Measurements from ENCODE around the gene OR11A1.

Gene OR11A1

GRCh38 chr6:29501106-29501505, 44.2 kb upstream of the OR11A1 start:
- no peak overlapping the region for H3K27ac ChIP-seq
- ChIA-PET POLR2A (ENCODE audit: low non-redundant PET) (no interaction called here), CTCF (no interaction called here)
- TF ChIP-seq CTCF (conservative IDR thresholded peaks at IDR 0.05; ENCODE audit: low read depth), result no peak
- no peak for DNase-seq (ENCODE audit: low spot score)

- no peak overlapping the region for H3K27ac ChIP-seq
- ChIA-PET POLR2A (ENCODE audit: low non-redundant PET) (no interaction called here), CTCF (no interaction called here)
- no peak for DNase-seq (ENCODE audit: low spot score)
- no peak for TF ChIP-seq CTCF (conservative IDR thresholded peaks at IDR 0.05; ENCODE audit: low read depth)
These were observed 43.7 kb upstream of the OR11A1 start for GRCh38 chr6:29500594-29500993.

GRCh38 chr6:29499704-29500103, 42.8 kb upstream of the OR11A1 start:
- DNase-seq (ENCODE audit: low spot score), result no peak
- POLR2A ChIA-PET (ENCODE audit: low non-redundant PET), result no interaction called here
- TF ChIP-seq CTCF (conservative IDR thresholded peaks at IDR 0.05; ENCODE audit: low read depth), result no peak
- CTCF ChIA-PET, result no interaction called here
- H3K27ac ChIP-seq, result no peak overlapping the region

- POLR2A ChIA-PET (ENCODE audit: low non-redundant PET), result no interaction called here
- TF ChIP-seq CTCF (conservative IDR thresholded peaks at IDR 0.05; ENCODE audit: low read depth), result no peak
- DNase-seq (ENCODE audit: low spot score), result no peak
- no peak overlapping the region for H3K27ac ChIP-seq
- CTCF ChIA-PET, result no interaction called here
These were observed 40.1 kb upstream of the OR11A1 start for GRCh38 chr6:29496961-29497360.

DNA sequence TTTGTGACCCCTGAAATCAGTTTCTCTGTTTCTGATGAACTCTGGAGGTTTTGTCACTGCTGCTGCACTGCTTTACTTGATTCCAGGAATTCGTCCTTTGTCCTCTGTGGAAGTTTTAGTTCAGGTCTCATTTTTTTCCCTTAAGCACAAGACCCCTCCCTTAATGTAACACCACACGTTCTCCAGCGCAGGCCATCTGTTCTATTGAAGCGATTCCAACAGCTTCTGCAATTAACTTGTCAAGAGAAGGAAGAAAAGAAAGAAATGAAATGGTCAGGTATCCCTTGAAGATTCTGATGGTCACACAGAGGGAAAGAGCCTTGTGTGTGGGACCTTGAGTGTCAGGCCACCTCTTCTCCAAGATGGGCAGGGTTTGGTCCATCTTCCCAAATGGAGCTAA, 38.7 kb upstream of the OR11A1 start:
- ChIA-PET CTCF (no interaction called here), POLR2A (ENCODE audit: low non-redundant PET) (no interaction called here)
- H3K27ac ChIP-seq, result no peak overlapping the region
- TF ChIP-seq CTCF (conservative IDR thresholded peaks at IDR 0.05; ENCODE audit: low read depth), result no peak
- DNase-seq (ENCODE audit: low spot score), result no peak

- ChIA-PET CTCF (interaction anchor here (0.6 kb wide), 2 partner anchors 21 to 163 kb away, joined by 3 read pairs; no protein-coding TSS in a partner anchor), POLR2A (ENCODE audit: low non-redundant PET) (no interaction called here)
- no peak for DNase-seq (ENCODE audit: low spot score)
- H3K27ac ChIP-seq, result no peak overlapping the region
- TF ChIP-seq CTCF (conservative IDR thresholded peaks at IDR 0.05; ENCODE audit: low read depth), result no peak
These were observed 37.3 kb upstream of the OR11A1 start for GRCh38 chr6:29494131-29494530.

- H3K27ac ChIP-seq, result no peak overlapping the region
- ChIA-PET CTCF (no interaction called here), POLR2A (ENCODE audit: low non-redundant PET) (no interaction called here)
- TF ChIP-seq CTCF (conservative IDR thresholded peaks at IDR 0.05; ENCODE audit: low read depth), result no peak
- no peak for DNase-seq (ENCODE audit: low spot score)
These were observed 36.4 kb upstream of the OR11A1 start for GRCh38 chr6:29493261-29493660.

All from RWPE1 (cell line).